HL-60 (cell line): ENCODE results near the gene MBD3L5.
"Not testable (repeated sequence)": the region's sequence is repeated elsewhere in the genome, so short reads cannot be mapped to it uniquely, and the experiment has no call there.

Experiments used
- DNase-seq, 2 experiments: peaks; one replicate each; pipeline ENCODE4 v3.0.0-alpha.2; 2010 to 2020; ENCODE audit warnings: low read depth in 1 of 2, low spot score in 1 of 2
- H3K27ac ChIP-seq: fragments of 250-450 bp; sonication (Bioruptor Pico); replicated peaks from 2 replicates; pipeline ENCODE4 v1.5.1; 2020; ENCODE audit warnings: mild to moderate bottlenecking, moderate library complexity
- H3K27me3 ChIP-seq: fragments of 250-450 bp; sonication (Bioruptor Pico); 2 replicates; pipeline ENCODE4 v1.5.1; 2021; ENCODE audit warnings: mild to moderate bottlenecking, moderate library complexity; ENCODE audit not compliant: insufficient read depth, poor library complexity, severe bottlenecking
- H3K4me3 ChIP-seq: replicated peaks from 2 replicates; pipeline ENCODE4 v1.5.1; 2011; ENCODE audit warnings: mild to moderate bottlenecking, control low read depth, low read length; ENCODE audit not compliant: insufficient read depth
- CTCF ChIP-seq: IDR thresholded peaks from one replicate; pipeline ENCODE4 v1.5.1; 2011; ENCODE audit warnings: low read length, control low read depth, inconsistent platforms; ENCODE audit not compliant: insufficient read depth
- GABPA ChIP-seq: IDR thresholded peaks from 2 replicates; pipeline ENCODE4 v1.6.1; 2012; ENCODE audit warnings: low read depth
- POLR2AphosphoS5 ChIP-seq: IDR thresholded peaks from 2 replicates; pipeline ENCODE4 v1.6.1; 2012; ENCODE audit warnings: low read depth
- SPI1 ChIP-seq: IDR thresholded peaks from 2 replicates; pipeline ENCODE4 v1.6.1; 2012; ENCODE audit warnings: low read depth, mild to moderate bottlenecking, borderline replicate concordance
- long read RNA-seq: library from polyadenylated mRNA; unstranded; transcript quantifications from one replicate; pipeline ENCODE4 v2.0.0, GENCODE V29; 2020
- TF ChIP-seq, protein P1 (sequence below): IDR thresholded peaks from 2 replicates; pipeline ENCODE4 v1.6.1; 2012; ENCODE audit warnings: low read depth; ENCODE audit not compliant: insufficient replicate concordance

Gene MBD3L5
- long read RNA-seq: 0 reads

GRCh38 chr19:7030278-7030677 lies at the start of gene MBD3L5:
MBD3L5 (plus strand) TSS chr19:7030578; CDS start chr19:7030612, 34 bp downstream.
- DNase-seq, H3K27me3 ChIP-seq, H3K4me3 ChIP-seq, H3K27ac ChIP-seq: not testable (repeated sequence)

DNA sequence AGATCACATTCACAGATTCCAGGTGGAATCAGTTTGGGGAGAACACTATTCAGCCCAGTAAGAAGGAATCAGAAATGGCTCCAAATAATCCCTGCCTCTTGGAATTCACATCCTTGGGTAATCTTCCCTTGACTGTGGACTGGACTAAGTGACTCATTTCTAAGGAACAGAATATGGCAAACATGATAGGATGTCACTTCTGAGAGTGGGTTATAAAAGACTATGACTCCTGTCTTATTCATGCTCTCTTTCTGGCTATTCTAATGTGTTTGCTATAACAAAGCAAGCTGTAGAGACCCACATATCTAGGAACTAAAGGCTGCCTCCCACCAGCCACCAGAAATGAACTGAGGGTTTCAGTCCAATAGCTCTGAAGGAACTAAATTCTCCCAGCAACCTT lies 46.9 kb upstream of the MBD3L5 start:
- TF ChIP-seq, protein P1, sequence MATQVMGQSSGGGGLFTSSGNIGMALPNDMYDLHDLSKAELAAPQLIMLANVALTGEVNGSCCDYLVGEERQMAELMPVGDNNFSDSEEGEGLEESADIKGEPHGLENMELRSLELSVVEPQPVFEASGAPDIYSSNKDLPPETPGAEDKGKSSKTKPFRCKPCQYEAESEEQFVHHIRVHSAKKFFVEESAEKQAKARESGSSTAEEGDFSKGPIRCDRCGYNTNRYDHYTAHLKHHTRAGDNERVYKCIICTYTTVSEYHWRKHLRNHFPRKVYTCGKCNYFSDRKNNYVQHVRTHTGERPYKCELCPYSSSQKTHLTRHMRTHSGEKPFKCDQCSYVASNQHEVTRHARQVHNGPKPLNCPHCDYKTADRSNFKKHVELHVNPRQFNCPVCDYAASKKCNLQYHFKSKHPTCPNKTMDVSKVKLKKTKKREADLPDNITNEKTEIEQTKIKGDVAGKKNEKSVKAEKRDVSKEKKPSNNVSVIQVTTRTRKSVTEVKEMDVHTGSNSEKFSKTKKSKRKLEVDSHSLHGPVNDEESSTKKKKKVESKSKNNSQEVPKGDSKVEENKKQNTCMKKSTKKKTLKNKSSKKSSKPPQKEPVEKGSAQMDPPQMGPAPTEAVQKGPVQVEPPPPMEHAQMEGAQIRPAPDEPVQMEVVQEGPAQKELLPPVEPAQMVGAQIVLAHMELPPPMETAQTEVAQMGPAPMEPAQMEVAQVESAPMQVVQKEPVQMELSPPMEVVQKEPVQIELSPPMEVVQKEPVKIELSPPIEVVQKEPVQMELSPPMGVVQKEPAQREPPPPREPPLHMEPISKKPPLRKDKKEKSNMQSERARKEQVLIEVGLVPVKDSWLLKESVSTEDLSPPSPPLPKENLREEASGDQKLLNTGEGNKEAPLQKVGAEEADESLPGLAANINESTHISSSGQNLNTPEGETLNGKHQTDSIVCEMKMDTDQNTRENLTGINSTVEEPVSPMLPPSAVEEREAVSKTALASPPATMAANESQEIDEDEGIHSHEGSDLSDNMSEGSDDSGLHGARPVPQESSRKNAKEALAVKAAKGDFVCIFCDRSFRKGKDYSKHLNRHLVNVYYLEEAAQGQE: no peak
- no peak for TF ChIP-seq POLR2AphosphoS5
- no peak for TF ChIP-seq GABPA
- TF ChIP-seq CTCF: no peak
- TF ChIP-seq SPI1: no peak

GRCh38 chr19:6987850-6988249 lies 42.5 kb upstream of the MBD3L5 start:
- no peak overlapping the region for H3K4me3 ChIP-seq
- no peak for DNase-seq
- TF ChIP-seq GABPA: no peak
- no peak for TF ChIP-seq CTCF
- TF ChIP-seq, protein P1: no peak
- H3K27me3 ChIP-seq: no peaks in the 10 kb centered on the region
- no peak overlapping the region for H3K27ac ChIP-seq

More for the DNA sequence above, 46.9 kb upstream of the MBD3L5 start:
- Histone ChIP-seq H3K27ac (no peak overlapping the region), H3K4me3 (no peak overlapping the region), H3K27me3 (no peaks in the 10 kb centered on the region)
- DNase-seq: no peak

- no peak for TF ChIP-seq GABPA
Observed at GRCh38 chr19:6988257-6988656, 42.1 kb upstream of the MBD3L5 start.

GRCh38 chr19:6995054-6995453 lies 35.3 kb upstream of the MBD3L5 start:
- H3K27ac ChIP-seq: no peak overlapping the region
- no peak overlapping the region for H3K4me3 ChIP-seq
- no peak for DNase-seq
- H3K27me3 ChIP-seq: no peaks in the 10 kb centered on the region
- no peak for TF ChIP-seq SPI1
- TF ChIP-seq POLR2AphosphoS5: no peak

More at GRCh38 chr19:6988257-6988656, 42.1 kb upstream of the MBD3L5 start:
- Histone ChIP-seq H3K4me3 (no peak overlapping the region), H3K27me3 (no peaks in the 10 kb centered on the region), H3K27ac (no peak overlapping the region)
- DNase-seq: no peak
